HepG2 (cell line): ENCODE data around the gene NET1. TPM values are rescaled to one million over a fixed set of nuclear protein-coding genes. Genes with fewer than 3 reads are reported as not detected.

Source experiments
- ATAC-seq: fragments of 200-7000 bp; cut with Tn5 transposase; 3 replicates; pipeline ENCODE4 v1.9.1; 2020; ENCODE audit warnings: mild to moderate bottlenecking, moderate library complexity
- BruUV-seq: library from RNA; stranded (reverse); fragments of 400-500 nt; replicated peaks from 2 replicates; lab custom pipeline; 2021; lab: Mats Ljungman, UMichigan
- CTCF ChIA-PET: fragments of 300-600 bp; formaldehyde crosslinking; extraction: SDS; loops from one replicate; lab custom pipeline; 2021; ENCODE audit warnings: low total read pairs, inconsistent platforms, low intra/inter-chr PET ratio; lab: Yijun Ruan, JAX
- POLR2A ChIA-PET: fragments of 350-600 bp; sonication (Branson Sonifier 250); formaldehyde crosslinking; loops from one replicate; lab custom pipeline; 2020; ENCODE audit warnings: antibody characterized with exemption, inconsistent platforms; lab: Yijun Ruan, JAX
- DNase-seq: peaks from one replicate; pipeline ENCODE4 v3.0.0-alpha.2; 2015; ENCODE audit warnings: low spot score
- FAIRE-seq: peaks from 3 replicates; lab custom pipeline; 2011; peaks lifted over from hg19 to GRCh38; lab: Jason Lieb, UNC
- H2AFZ ChIP-seq: one replicate; pipeline ENCODE4 v1.6.1; 2011; ENCODE audit warnings: low read length, inconsistent platforms
- H3K27ac ChIP-seq: fragments of 300-600 bp; 3 replicates; pipeline ENCODE4 v1.8.0; 2011; ENCODE audit warnings: mixed run types, mild to moderate bottlenecking, mixed read lengths, low read length, inconsistent platforms; ENCODE audit not compliant: insufficient read depth; ENCODE audit errors: extremely low read length
- H3K27me3 ChIP-seq, 2 experiments: fragments of 200-600 bp in 1 of 2; 2 replicates in 1 of 2; 3 replicates in 1 of 2; pipeline versions ENCODE4 v1.6.0 to v1.8.0; 2011; ENCODE audit warnings: low read length in 2 of 2, mild to moderate bottlenecking in 2 of 2, moderate library complexity in 2 of 2, inconsistent platforms in 1 of 2; ENCODE audit not compliant: insufficient read depth in 2 of 2, control insufficient read depth in 1 of 2
- H3K36me3 ChIP-seq, 2 experiments: fragments of 200-600 bp in 1 of 2; replicated peaks in 1 of 2; 2 replicates in 1 of 2; 3 replicates in 1 of 2; pipeline versions ENCODE4 v1.5.1 to v1.8.0; 2011; ENCODE audit warnings: low read length in 2 of 2, inconsistent platforms in 1 of 2; ENCODE audit not compliant: insufficient read depth in 2 of 2, control insufficient read depth in 1 of 2
- H3K4me1 ChIP-seq: 2 replicates; pipeline ENCODE4 v1.5.1; 2012; ENCODE audit warnings: low read length, inconsistent platforms; ENCODE audit not compliant: insufficient read depth
- H3K4me2 ChIP-seq: 2 replicates; pipeline ENCODE4 v1.6.0; 2011; ENCODE audit warnings: low read depth, low read length, inconsistent platforms
- H3K4me3 ChIP-seq, 3 experiments: fragments of 200-600 bp in 1 of 3; sonication (generic), shearing (Covaris generic) in 1 of 3; replicated peaks in 1 of 3; 2 replicates each; pipeline ENCODE4 v1.5.1; 2011 to 2016; ENCODE audit warnings: low read length in 3 of 3, inconsistent platforms in 2 of 3, low read depth in 2 of 3, mild to moderate bottlenecking in 2 of 3, control low read depth in 1 of 3, mixed read lengths in 1 of 3; ENCODE audit not compliant: insufficient read depth in 1 of 3
- H3K79me2 ChIP-seq: one replicate; pipeline ENCODE4 v1.6.1; 2011; ENCODE audit warnings: low read length, inconsistent platforms; ENCODE audit not compliant: insufficient read depth
- H3K9ac ChIP-seq: 2 replicates; pipeline ENCODE4 v1.6.0; 2011; ENCODE audit warnings: mild to moderate bottlenecking, low read depth, low read length, inconsistent platforms; ENCODE audit not compliant: insufficient read depth
- H3K9me3 ChIP-seq: 2 replicates; pipeline ENCODE4 v1.5.1; 2012; ENCODE audit warnings: mild to moderate bottlenecking, low read length
- H4K20me1 ChIP-seq: 2 replicates; pipeline ENCODE4 v1.6.0; 2011; ENCODE audit warnings: inconsistent platforms, mild to moderate bottlenecking, low read length, moderate library complexity; ENCODE audit not compliant: insufficient read depth
- KLF12 ChIP-seq: sonication (generic); formaldehyde crosslinking; IDR thresholded peaks from 2 replicates; pipeline ENCODE4 v1.4.0; 2020; ENCODE audit warnings: missing genetic modification reagents, borderline replicate concordance
- MXI1 ChIP-seq: IDR thresholded peaks from 3 replicates; pipeline ENCODE4 v1.6.1; 2012; ENCODE audit warnings: low read depth, low read length, inconsistent platforms, borderline replicate concordance
- NFATC3 ChIP-seq: sonication (generic); formaldehyde crosslinking; IDR thresholded peaks from 2 replicates; pipeline ENCODE4 v1.5.1; 2020; ENCODE audit warnings: mild to moderate bottlenecking, missing genetic modification reagents
- NFIC ChIP-seq: IDR thresholded peaks from 2 replicates; pipeline ENCODE4 v1.6.1; 2012; ENCODE audit warnings: mild to moderate bottlenecking, low read length, inconsistent platforms
- SSRP1 ChIP-seq: IDR thresholded peaks from 2 replicates; pipeline ENCODE4 v1.6.1; 2016; ENCODE audit warnings: control low read depth
- TCF7 ChIP-seq: sonication (generic); IDR thresholded peaks from 2 replicates; pipeline ENCODE4 v1.6.1; 2016; ENCODE audit warnings: antibody characterized with exemption, low read depth
- THAP9 ChIP-seq: sonication (generic); formaldehyde crosslinking; IDR thresholded peaks from 2 replicates; pipeline ENCODE4; 2020; ENCODE audit warnings: missing genetic modification reagents, mild to moderate bottlenecking, borderline replicate concordance
- TRIM24 ChIP-seq: sonication (generic); formaldehyde crosslinking; IDR thresholded peaks from 2 replicates; pipeline ENCODE4 v1.8.0; 2022; ENCODE audit warnings: mild to moderate bottlenecking, missing genetic modification reagents
- YY1 ChIP-seq: IDR thresholded peaks from 2 replicates; pipeline ENCODE4 v1.6.1; 2011; ENCODE audit warnings: low read length, low read depth, moderate library complexity, mild to moderate bottlenecking; ENCODE audit not compliant: insufficient read depth, insufficient replicate concordance
- ZEB1 ChIP-seq: IDR thresholded peaks from 2 replicates; pipeline ENCODE4 v1.6.1; 2012; ENCODE audit warnings: mild to moderate bottlenecking, low read depth, inconsistent platforms; ENCODE audit not compliant: insufficient replicate concordance
- ZFP36L2 ChIP-seq: sonication (generic); formaldehyde crosslinking; IDR thresholded peaks from 2 replicates; pipeline ENCODE4 v1.4.0; 2020; ENCODE audit warnings: missing genetic modification reagents
- ZFP37 ChIP-seq: sonication (generic); formaldehyde crosslinking; IDR thresholded peaks from 2 replicates; pipeline ENCODE4 v1.4.0; 2020; ENCODE audit warnings: missing genetic modification reagents, borderline replicate concordance
- ZKSCAN5 ChIP-seq: sonication (generic); formaldehyde crosslinking; IDR thresholded peaks from 2 replicates; pipeline ENCODE4 v1.5.1; 2020; ENCODE audit warnings: mild to moderate bottlenecking, missing genetic modification reagents
- ZNF350 ChIP-seq: sonication (generic); formaldehyde crosslinking; IDR thresholded peaks from 2 replicates; pipeline ENCODE4 v1.4.0; 2020; ENCODE audit warnings: mild to moderate bottlenecking, low read depth, missing genetic modification reagents, borderline replicate concordance
- ZNF605 ChIP-seq: sonication (generic); formaldehyde crosslinking; IDR thresholded peaks from 2 replicates; pipeline ENCODE4 v1.8.0; 2022; ENCODE audit warnings: mild to moderate bottlenecking, missing genetic modification reagents
- ZNF629 ChIP-seq: sonication (generic); formaldehyde crosslinking; conservative IDR thresholded peaks from 2 replicates; pipeline ENCODE4 v1.5.0; 2020; ENCODE audit warnings: missing genetic modification reagents
- ZNF781 ChIP-seq: sonication (generic); formaldehyde crosslinking; IDR thresholded peaks from 2 replicates; pipeline ENCODE4 v1.5.1; 2020; ENCODE audit warnings: borderline replicate concordance, mild to moderate bottlenecking, missing genetic modification reagents; ENCODE audit errors: not compliant biosample characterization
- ZNF850 ChIP-seq: sonication (generic); formaldehyde crosslinking; conservative IDR thresholded peaks from 2 replicates; pipeline ENCODE4 v1.9.0; 2021; ENCODE audit warnings: mild to moderate bottlenecking, missing genetic modification reagents
- ZSCAN5A ChIP-seq: sonication (generic); formaldehyde crosslinking; IDR thresholded peaks from 2 replicates; pipeline ENCODE4 v1.8.0; 2022; ENCODE audit warnings: mild to moderate bottlenecking, missing genetic modification reagents, borderline replicate concordance
- WGBS: methylation state at CpG from one replicate; pipeline ENCODE4 v1.1.6; 2017; ENCODE audit warnings: low lambda C conversion rate; 5-methylcytosine and 5-hydroxymethylcytosine counted together
- in situ Hi-C: cut with HindIII; loops from 2 replicates; pipeline ENCODE4 v1.10.0; 2017; ENCODE audit warnings: low pct_unique_long_range_greater_than_20kb; ENCODE audit not compliant: extremely low pct_ligation_motif_present
- intact Hi-C: fragments of 100-400 bp; cut with micrococcal nuclease; formaldehyde crosslinking; loops from one replicate; pipeline ENCODE4 v1.10.0; 2022; ENCODE audit not compliant: unreplicated experiment
- polyA plus RNA-seq, 8 experiments: library from polyadenylated mRNA; depleted of rRNA in 3 of 8; stranded (reverse) in 7 of 8; unstranded in 1 of 8; fragments of >200 nt; fragmentation: Illumina TruSeq in 4 of 8; extraction: Trizol in 4 of 8; gene quantifications; 2 replicates each; pipeline versions ENCODE4 v1.2.1 to v1.2.3, GENCODE V29; 2011 to 2016; ENCODE audit warnings: low read depth in 4 of 8, missing spikeins in 1 of 8, mixed read lengths in 1 of 8; ENCODE audit not compliant: insufficient read depth in 1 of 8
- total RNA-seq, 5 experiments: library from RNA; depleted of rRNA; stranded (reverse); fragments of >200 nt; fragmentation: Illumina TruSeq; extraction: Trizol; gene quantifications; 2 replicates each; pipeline ENCODE4 v1.2.3, GENCODE V29; 2016; ENCODE audit warnings: low read depth in 1 of 5

Gene NET1
- total and polyA plus RNA-seq, 2 of the 13 experiments (the other 11 are each of a cell fraction or from before 2014, with no cell fraction given): 48.1 to 65.8 TPM

- no peak for TF ChIP-seq THAP9 (CRISPR knock-in tag)
- TF ChIP-seq ZNF629: no peak
- no peak for TF ChIP-seq TCF7
- TF ChIP-seq MXI1: no peak
- no peak for TF ChIP-seq ZFP36L2 (CRISPR knock-in tag)
- no peak for TF ChIP-seq NFATC3 (CRISPR knock-in tag)
- no peak for TF ChIP-seq ZFP37 (CRISPR knock-in tag)
Measured at GRCh38 chr10:5479481-5480161, 67.3 kb downstream of the NET1 start (continued).

- no peaks in the 10 kb centered on the region for H3K9me3 ChIP-seq
- no peak overlapping the region for H2AFZ ChIP-seq
- ATAC-seq: no peak
- H3K27ac ChIP-seq: no peak overlapping the region
- H3K4me2 ChIP-seq: no peak overlapping the region
- in situ Hi-C loops (no loop called here), intact Hi-C loops (no loop called here)
- no peak for FAIRE-seq
- peaks cover 49% of the 10 kb centered on the region for H3K4me1 ChIP-seq
- H4K20me1 ChIP-seq: no peaks in the 10 kb centered on the region
- CTCF ChIA-PET: no interaction called here
- H3K27me3 ChIP-seq: peaks cover 4 to 33% of the 10 kb centered on the region in 2 experiments; a peak in 4 of 5 replicates
- H3K79me2 ChIP-seq: no peaks in the 10 kb centered on the region
- POLR2A ChIA-PET: no interaction called here
- WGBS: 52% methylated on average over 16 of the region's 21 CpGs
- no peak overlapping the region for H3K9ac ChIP-seq
- H3K4me3 ChIP-seq: no peak overlapping the region
- no peaks in the 10 kb centered on the region for H3K36me3 ChIP-seq
- DNase-seq: no peak
- no TSS peak for BruUV-seq
- TF ChIP-seq KLF12: no peak
- no peak for TF ChIP-seq ZKSCAN5
- TF ChIP-seq YY1: no peak
- no peak for TF ChIP-seq ZEB1
- no peak for TF ChIP-seq NFIC
- no peak for TF ChIP-seq TRIM24 (CRISPR knock-in tag)
- no peak for TF ChIP-seq ZNF850 (CRISPR knock-in tag)
- no peak for TF ChIP-seq ZSCAN5A (CRISPR knock-in tag)
- TF ChIP-seq ZNF605 (CRISPR knock-in tag): no peak
- no peak for TF ChIP-seq SSRP1
- no peak for TF ChIP-seq ZNF350
- TF ChIP-seq ZNF781 (CRISPR knock-in tag): no peak
Measured at GRCh38 chr10:5480162-5480941, 68.0 kb downstream of the NET1 start.
